ENCODE data around the gene KLF5.

KLF5 gene

DNA sequence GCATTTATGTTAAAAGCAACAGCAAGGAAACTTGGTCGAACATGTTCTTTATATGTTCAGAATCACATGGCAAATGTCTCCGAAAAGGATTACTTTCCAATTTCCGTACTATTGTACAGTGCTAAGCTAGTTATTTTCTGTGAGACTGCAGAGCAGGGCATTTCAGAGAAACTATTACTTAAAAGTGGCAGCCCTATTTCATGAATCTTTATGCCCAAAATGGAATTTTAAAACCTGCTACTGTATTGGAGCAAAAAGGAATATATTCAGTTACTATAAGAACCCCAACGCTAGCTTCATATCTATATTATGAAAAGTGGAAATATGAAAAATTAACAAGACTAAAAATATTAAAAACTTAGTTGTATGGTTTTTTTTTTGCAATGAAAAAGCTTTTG is 2.2 kb upstream of the KLF5 start:
- no peak overlapping the region for H3K27ac ChIP-seq
- TF ChIP-seq, protein P1, sequence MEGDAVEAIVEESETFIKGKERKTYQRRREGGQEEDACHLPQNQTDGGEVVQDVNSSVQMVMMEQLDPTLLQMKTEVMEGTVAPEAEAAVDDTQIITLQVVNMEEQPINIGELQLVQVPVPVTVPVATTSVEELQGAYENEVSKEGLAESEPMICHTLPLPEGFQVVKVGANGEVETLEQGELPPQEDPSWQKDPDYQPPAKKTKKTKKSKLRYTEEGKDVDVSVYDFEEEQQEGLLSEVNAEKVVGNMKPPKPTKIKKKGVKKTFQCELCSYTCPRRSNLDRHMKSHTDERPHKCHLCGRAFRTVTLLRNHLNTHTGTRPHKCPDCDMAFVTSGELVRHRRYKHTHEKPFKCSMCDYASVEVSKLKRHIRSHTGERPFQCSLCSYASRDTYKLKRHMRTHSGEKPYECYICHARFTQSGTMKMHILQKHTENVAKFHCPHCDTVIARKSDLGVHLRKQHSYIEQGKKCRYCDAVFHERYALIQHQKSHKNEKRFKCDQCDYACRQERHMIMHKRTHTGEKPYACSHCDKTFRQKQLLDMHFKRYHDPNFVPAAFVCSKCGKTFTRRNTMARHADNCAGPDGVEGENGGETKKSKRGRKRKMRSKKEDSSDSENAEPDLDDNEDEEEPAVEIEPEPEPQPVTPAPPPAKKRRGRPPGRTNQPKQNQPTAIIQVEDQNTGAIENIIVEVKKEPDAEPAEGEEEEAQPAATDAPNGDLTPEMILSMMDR (IDR thresholded peaks at IDR 0.05): no peak

GRCh38 chr13:73057284-73058063 is 1.3 kb upstream of the KLF5 start:
- no peak overlapping the region for H3K27ac ChIP-seq
- TF ChIP-seq, protein P1 (IDR thresholded peaks at IDR 0.05): no peak
- H3K27me3 ChIP-seq: peaks cover 21% of the 10 kb centered on the region

More for the DNA sequence above, 2.2 kb upstream of the KLF5 start:
- Histone ChIP-seq H3K27me3 (peaks cover 21% of the 10 kb centered on the region), H3K36me3 (no peaks in the 10 kb centered on the region), H3K9me3 (no peaks in the 10 kb centered on the region), H3K4me3 (ENCODE audit: low read depth in 1 of 2, low read length in 1 of 2) (no peak overlapping the region), H3K4me1 (ENCODE audit: control insufficient read depth in 1 of 2, insufficient read depth in 1 of 2, low read depth in 1 of 2, low read length in 1 of 2) (peaks cover 25 to 27% of the 10 kb centered on the region in 2 experiments)

DNA sequence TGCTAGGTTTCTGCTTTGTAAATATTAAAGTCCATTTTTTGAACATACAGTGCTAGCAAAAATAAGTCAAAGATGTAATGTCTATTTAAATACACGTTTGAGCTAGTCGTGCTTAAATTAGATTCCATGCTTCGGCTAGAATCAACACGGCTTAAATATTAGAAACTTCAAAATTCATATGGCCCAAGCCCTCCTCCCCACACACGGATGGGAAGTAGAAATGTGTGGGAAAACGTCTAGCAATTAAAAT is 816 bp upstream of the KLF5 start:
- Histone ChIP-seq H3K9me3 (no peaks in the 10 kb centered on the region), H3K4me3 (ENCODE audit: low read depth in 1 of 2, low read length in 1 of 2) (peak overlapping the region; percentile 81 to 86), H3K27ac (no peak overlapping the region), H3K27me3 (peaks cover 21% of the 10 kb centered on the region), H3K4me1 (ENCODE audit: control insufficient read depth in 1 of 2, insufficient read depth in 1 of 2, low read depth in 1 of 2, low read length in 1 of 2) (peaks cover 32 to 38% of the 10 kb centered on the region in 2 experiments), H3K36me3 (peaks cover 9% of the 10 kb centered on the region)
- TF ChIP-seq, protein P1 (IDR thresholded peaks at IDR 0.05): no peak

More at GRCh38 chr13:73057284-73058063, 1.3 kb upstream of the KLF5 start:
- peaks cover 7% of the 10 kb centered on the region for H3K36me3 ChIP-seq
- H3K9me3 ChIP-seq: no peaks in the 10 kb centered on the region
- peaks cover 32 to 36% of the 10 kb centered on the region in 2 experiments for H3K4me1 ChIP-seq (ENCODE audit: control insufficient read depth in 1 of 2, insufficient read depth in 1 of 2, low read depth in 1 of 2, low read length in 1 of 2)
- no peak overlapping the region for H3K4me3 ChIP-seq (ENCODE audit: low read depth in 1 of 2, low read length in 1 of 2)

GRCh38 chr13:73058432-73058735 is 421 bp upstream of the KLF5 start:
- Histone ChIP-seq H3K9me3 (no peaks in the 10 kb centered on the region), H3K4me1 (ENCODE audit: control insufficient read depth in 1 of 2, insufficient read depth in 1 of 2, low read depth in 1 of 2, low read length in 1 of 2) (peaks cover 36 to 38% of the 10 kb centered on the region in 2 experiments), H3K27ac (peak overlapping the region; percentile 91), H3K4me3 (ENCODE audit: low read depth in 1 of 2, low read length in 1 of 2) (peak overlapping the region; percentile 81 to 86), H3K36me3 (peaks cover 13% of the 10 kb centered on the region), H3K27me3 (peaks cover 21% of the 10 kb centered on the region)
- TF ChIP-seq, protein P1 (IDR thresholded peaks at IDR 0.05): no peak

- peak overlapping the region; percentile 91 for H3K27ac ChIP-seq
- H3K36me3 ChIP-seq: peaks cover 25% of the 10 kb centered on the region
- H3K27me3 ChIP-seq: peaks cover 21% of the 10 kb centered on the region
- H3K9me3 ChIP-seq: no peaks in the 10 kb centered on the region
- H3K4me3 ChIP-seq (ENCODE audit: low read depth in 1 of 2, low read length in 1 of 2): peak overlapping the region; percentile 81 to 86
- peaks cover 38 to 42% of the 10 kb centered on the region in 2 experiments for H3K4me1 ChIP-seq (ENCODE audit: control insufficient read depth in 1 of 2, insufficient read depth in 1 of 2, low read depth in 1 of 2, low read length in 1 of 2)
- TF ChIP-seq, protein P1 (IDR thresholded peaks at IDR 0.05): no peak
Measured at GRCh38 chr13:73059460-73060250, 850 bp downstream of the KLF5 start.

Data from neutrophil (primary cell).